Superior temporal gyrus (tissue), 1 donor: ENCODE results near the gene CCDC63.

Source experiments
- DNase-seq: peaks from one replicate; pipeline ENCODE4 v3.0.0-alpha.2; 2016; ENCODE audit errors: extremely low spot score

The CCDC63 gene

DNA sequence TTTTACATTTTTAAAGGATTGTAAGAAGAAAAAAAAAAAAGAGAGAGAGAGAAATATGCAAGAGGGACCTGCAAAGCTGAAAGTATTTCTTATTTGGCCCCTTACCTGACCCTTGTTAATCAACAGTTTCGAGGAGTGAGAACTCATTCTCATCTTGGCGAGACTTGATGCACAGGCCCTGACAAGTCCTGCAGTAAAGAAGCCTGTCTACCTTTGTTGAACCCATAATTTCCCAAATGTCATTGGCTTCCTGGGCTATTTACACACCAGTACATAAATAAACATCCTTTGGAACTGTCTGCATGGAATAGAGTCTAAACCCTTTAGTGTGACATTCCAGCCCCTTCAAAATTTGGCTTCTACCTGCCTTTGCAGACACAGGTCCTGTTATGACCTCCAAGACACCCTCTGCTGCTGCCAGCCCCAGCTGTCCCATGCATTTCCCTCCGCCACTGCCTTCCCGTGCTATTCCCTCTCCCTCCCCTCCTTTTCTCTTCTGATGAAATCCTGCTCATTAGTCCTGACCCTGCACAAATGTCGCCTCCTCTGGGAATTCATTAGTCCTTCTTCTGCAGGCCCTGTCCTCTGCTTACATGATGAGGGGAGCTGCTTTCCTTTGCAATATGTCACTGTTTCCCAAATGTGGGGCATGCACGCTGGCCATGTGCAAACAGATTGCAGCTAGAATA lies 38.5 kb downstream of the CCDC63 start:
- no peak for DNase-seq

DNA sequence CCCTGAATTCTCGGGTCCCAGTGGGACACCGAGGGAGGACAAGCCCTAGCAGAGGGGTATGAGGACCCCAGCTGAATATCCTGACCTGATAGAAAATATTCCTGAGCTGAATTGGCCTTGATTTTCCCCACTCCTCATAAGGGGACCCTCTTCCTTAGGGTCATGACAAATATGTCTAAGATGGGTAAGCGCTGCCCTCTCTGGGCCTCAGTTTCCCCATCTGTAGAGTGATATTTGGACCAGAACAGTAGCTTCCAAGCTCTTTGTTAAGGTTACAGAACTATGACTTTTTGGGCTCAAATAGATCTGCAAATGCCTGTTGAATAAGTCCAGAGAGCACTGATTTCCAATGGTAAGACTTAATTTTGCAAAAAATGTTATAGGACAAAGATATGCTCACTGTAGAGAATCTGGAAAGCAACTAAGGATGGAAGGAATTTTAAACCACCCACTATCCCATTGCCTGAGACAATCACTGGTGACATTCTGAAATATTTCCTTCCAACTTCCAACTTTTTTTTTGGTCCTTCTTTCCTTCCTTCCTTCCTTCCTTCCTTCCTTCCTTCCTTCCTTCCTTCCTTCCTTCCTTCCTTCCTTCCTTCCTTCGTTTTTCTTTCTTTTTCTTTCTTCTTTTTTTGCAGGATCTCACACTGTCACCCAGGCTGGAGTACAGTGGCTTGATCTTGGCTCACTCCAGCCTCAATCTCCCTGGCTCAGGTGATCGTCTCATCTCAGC lies 41.6 kb downstream of the CCDC63 start:
- DNase-seq: no peak

DNA sequence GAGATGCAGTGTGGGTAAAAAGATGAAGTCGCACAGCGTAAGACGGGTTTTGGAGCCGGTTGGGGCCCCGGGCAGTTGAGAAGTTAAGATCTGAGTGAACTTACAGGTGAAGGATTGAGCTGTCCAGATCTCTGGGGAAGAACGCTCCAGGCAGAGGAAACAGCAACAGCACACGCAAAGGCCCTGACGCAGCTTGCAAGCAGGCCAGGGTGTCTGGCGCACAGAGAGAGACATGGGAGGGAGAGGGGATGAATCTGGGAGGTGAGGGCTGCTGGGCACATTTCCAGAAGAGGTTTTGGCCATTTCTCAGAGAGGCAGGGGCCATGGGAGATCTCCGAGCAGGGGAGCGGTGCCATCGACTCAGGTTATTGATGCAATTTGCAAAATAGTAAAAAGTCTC lies 42.6 kb downstream of the CCDC63 start:
- DNase-seq: no peak

DNA sequence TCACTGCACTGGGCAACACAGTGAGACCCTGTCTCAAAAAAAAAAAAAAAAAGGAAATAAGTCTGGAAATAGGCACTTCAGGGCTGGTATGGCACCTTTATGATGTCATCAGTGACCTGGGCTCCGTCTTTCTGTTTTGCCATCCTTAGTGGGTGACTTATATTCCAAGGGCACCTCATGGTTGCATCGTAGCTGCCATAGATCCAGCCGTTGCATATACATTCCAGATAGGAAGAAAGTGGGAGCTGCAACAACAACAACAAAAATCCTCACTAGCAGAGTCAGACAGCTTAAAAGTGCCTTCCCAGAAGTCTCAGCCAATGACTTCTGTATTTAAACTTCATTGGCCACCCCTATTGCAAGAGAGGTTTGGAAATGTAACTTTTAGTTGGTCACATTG lies 47.2 kb downstream of the CCDC63 start:
- DNase-seq: no peak

DNA sequence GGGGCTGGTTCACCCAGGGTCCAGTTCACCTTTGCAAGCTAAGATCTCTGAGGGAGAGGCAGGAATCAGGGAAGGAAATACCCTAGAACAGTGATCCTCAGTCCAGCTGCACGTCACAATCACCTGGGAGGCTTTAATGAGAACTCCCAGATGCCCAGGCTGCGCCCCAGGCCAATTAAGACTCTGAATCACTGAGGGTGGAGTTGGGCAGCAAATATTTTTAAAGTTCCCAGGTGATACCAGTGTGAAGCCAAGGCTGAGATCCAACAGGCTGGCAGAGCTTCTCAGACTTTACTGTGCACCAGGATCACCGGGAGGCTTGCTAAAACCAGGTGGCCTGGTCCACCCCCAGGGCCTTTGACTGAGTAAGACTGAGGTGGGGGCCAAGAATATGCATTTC lies 49.8 kb downstream of the CCDC63 start:
- DNase-seq: no peak

DNA sequence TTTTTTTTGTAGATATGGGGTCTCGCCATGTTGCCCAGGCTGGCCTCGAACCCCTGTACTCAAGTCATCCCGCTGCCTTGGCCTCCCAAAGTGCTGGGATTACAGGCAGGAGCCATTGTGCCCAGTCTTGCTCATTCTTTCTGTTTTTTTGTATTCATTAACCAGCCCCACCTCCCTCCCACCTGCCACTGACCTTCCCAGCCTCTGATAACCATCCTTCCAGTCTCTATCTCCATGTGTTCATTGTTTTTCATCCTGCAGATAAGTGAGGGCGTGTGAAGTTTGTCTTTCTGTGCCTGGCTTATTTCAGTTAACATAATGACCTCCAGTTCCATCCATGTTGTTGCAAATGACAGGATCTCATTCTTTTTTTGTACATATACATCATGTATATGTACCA lies 54.6 kb downstream of the CCDC63 start:
- no peak for DNase-seq

DNA sequence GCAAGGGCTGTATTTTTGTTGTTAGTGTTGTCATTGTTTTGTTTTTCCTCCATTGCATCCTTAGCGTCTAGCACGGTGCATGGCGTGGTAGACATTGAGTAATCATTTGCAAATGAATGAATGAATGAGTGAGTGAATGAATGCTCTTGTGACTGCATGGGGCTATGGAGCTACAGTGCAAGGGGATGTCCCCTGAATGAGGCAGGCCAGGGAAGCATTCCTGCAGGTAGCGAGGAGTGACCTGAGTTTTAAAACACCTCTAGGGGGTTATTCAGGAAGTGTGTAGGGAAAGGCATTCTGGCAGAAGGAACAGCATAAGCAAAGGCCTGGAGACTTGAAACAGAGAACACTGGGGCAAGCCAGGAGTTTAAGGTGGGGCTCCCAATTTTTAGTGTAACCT lies 56.7 kb downstream of the CCDC63 start:
- DNase-seq: no peak

DNA sequence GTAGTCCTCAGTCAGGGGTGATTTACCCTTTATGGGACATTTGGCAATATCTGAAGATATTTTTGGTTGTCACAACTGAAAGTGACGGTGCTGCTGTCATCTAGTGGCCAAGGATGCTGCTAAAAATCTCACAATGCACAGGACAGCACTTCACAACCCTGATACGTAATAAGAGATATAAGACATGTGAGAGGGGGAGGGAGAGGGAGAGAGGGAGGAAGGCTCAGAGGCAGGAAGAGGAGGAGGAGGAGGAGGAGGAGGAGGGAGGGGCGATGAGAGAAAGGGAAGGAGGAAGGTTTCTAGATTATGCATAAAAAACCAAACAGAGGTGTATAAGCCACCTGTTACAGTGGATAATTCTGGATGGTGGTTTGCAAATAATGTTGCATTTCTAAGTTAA lies 59.3 kb downstream of the CCDC63 start:
- no peak for DNase-seq

DNA sequence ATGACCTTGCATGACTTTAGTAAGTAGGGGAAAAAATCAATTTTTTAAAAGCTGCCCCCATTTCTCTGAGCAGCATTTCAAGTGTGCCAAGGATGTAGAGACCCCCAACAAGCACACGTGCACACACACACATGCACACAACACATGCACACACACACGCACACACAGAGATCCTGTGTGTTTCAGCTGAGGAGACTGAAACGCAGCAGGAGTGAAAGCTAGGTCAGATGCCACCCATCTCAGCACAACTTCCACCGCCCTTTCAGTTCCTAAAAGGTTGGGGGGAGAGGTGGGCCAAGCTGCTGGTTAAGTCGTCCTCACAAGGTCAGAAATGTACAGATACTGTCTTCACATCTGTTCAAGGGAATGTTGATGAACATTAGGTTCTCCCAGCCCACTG lies 59.7 kb downstream of the CCDC63 start:
- DNase-seq: no peak

DNA sequence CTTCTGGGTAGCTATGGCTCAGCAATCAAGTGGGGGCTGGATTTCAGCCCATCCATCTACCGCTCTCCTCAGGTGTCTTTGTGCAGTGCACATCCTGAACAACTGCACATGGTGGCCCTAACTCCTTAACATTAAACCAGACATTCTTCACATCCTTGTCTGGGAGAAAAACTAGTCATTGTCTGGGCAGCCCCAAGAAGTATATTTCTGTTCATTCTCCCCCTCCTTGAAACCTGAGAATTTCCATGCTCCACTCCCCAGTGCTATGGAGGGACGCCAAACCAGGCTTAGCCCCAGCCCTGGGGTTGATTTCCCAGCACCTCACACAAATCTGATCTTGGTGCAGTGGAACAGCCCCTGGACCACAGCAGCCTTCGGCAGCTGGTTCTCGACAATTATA lies 60.2 kb downstream of the CCDC63 start:
- DNase-seq: no peak

DNA sequence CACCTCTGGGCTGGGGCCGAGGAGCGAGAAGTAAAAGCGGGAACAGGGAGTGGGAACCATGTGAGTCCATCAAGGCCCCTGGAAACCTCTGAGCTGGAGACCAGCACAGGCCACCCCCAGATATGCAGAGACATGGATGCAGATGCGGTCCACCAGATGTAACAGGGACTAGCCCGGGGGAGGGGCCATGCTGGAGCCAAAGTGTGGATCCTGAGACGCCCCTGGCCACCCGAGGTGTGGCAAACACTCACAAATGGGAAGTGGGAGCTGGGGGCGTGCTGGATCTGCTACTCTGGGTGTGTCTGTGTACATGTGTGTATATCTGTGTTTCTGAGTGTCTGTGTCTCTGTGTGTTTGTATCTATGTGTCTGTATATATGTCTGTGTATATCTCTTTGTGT lies 60.8 kb downstream of the CCDC63 start:
- no peak for DNase-seq

DNA sequence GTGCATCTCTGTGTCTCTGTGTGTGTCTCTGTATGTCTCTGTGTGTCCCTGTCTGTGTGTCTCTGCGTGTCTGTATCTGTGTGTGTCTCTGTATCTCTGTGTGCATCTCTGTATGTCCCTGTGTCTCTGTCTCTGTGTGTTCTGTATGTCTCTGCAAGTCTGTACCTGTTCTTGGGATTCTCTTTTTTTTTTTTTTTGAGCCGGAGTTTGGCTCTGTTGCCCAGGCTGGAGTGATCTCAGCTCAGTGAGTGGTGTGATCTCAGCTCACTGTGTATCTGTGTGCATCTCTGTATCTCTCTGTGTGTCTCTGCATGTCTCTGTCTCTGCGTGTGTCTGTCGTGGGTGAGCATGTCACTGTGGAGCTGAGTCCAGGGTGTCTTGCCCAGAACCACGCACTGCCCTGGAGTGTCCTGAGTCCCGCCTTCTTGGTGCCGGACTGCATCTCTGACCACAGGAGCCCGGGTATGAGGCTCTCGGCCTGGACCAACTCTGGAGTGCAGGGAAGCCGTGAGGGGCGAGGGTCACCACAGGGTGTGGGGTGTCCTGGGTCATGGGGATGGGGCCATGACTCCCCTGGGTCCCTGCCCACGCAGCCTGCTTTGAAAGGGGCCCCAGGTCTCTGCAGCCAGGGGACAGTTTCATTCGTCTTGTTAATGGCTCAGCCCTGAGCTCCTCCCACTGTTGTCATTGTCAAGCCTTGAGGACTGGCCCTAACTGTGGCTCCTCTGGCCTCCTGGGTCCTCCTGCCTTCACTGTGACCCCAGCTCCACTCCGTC lies 61.8 kb downstream of the CCDC63 start:
- DNase-seq: no peak

DNA sequence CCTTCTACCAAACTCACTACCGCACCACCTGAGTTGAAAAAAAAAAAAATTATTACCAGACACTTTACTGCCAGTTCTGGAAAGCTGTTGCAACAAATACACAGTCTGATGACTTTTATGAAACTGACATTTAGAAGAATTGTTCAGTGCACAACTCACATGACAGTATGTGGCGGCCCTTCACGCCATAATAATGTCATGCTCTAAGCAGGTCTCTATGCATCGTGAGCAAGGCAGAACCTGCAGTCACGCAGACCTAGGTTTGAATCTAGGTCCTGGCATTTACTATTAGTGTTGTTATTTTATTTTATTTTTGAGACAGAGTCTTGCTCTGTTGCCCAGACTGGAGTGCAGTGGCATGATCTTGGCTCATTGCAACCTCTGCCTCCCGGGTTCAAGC lies 65.5 kb downstream of the CCDC63 start:
- no peak for DNase-seq

DNA sequence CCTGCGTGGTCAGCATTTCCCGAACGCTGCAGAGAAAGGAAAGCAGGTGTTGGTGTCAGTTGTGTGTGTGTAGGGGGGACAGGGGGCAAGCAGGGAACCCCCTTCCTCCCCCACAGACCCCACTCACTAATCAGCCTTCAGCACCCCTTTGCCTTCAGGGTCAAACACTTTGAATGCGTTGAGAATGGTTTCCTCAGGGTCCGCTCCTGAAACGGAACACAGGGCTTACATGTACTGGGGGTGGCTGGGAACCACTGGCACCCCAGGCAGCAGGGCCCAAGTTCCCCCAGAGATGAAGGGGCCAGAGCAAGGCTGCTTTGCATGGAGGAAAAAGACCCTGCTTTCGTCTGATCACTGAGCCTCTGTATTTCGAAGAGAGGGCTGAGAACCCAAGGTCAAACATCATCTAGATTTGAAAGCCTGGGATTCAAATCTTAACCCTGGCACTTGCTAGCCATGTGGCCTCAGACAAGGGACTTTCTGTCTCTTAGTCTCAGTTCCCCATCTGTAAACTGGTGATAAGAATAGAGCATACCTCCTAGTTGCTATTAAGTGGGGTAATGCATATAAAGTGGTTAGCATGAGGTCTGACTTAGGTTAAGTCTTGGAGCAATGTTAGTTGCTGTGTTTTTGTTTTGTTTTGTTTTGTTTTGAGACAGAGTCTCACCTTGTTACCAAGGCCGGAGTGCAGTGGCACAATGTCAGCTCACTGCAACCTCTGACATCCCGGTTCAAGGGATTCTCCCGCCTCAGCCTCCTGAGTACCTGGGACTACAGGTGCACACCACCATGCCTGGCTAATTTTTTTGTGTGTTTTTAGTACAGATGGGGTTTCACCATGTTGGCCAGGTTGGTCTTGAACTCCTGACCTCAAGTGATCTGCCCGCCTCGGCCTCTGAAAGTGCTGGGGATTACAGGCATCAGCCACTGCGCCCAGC lies 66.6 kb downstream of the CCDC63 start:
- DNase-seq: no peak

DNA sequence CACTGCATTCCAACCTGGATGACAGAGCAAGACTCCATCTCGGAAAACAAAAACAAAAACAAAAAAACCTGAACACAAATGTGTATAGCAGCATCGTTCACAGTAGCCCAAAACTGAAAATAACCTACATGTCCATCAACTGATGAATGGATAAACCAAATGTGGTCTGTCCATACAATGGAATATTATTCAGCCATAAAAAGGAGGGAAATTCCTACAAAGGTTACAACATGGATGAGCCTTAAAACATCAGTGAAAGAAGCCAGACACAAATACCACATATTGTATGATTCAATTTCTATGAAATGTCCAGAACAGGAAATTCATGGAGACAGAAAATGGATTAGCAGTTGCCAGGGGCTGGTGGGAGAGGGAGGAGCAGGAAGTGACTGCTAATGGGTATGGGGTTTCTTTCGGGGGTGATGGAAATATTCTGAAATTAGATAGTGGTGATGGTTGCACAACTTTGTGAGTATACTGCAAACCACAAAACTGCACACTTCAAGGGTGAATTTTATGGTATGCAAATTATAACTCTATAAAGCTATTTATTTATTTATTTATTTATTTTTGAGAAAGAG lies 69.6 kb downstream of the CCDC63 start:
- no peak for DNase-seq

DNA sequence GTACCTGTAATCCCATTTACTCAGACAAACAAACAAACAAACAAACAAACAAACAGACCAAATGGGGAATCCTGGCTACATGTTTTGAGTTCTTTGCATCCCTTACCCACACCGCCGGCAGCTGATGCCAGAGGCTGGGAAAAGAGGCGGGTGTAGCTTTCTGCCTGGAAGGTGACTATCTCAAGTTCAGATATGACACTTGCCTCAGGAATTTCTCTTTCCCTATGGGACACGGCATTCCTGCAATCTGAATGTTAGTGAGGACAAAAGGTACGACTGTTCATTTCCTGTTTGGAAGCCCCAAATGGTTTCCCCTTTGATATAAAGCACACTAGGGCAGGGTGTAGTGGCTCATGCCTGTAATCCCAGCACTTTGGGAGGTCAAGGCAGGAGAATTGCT lies 70.7 kb downstream of the CCDC63 start:
- no peak for DNase-seq

DNA sequence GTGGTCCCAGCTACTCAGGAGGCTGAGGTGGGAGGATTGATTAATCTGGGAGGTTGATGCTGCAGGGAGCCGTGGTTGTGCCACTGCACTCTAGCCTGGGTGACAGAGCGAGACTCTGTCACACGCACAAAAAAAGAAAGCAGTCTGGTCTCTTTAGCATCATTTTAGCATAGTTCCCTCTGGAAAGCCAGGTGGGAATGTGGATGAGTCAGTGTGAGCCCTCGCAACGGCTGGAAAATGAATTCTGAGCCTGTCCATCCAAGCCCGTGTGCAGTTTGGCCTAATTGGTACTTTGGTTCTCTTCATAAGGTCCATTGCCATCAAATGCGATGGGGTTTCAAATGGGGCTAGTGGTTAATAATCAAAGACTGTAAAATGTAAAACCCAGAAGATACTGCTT lies 71.2 kb downstream of the CCDC63 start:
- DNase-seq: no peak

DNA sequence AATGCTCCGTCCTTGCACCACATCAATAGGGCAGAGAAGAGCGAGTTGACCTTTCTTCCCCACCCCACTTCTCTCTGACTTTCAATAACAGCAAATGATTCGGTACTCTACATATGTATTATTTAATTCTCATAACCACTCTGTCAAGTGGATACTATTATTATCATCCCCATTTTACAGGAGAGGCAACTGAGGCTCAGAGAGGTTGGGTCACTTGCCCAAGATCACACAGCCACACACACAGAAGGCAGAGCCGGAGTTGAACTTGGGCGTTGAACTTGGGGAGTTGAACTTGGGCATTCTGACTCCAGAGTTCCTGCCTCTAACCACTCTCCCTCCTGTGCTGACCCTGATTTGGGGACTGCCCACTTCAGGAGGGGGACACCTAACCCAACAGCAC lies 72.9 kb downstream of the CCDC63 start:
- DNase-seq: no peak

DNA sequence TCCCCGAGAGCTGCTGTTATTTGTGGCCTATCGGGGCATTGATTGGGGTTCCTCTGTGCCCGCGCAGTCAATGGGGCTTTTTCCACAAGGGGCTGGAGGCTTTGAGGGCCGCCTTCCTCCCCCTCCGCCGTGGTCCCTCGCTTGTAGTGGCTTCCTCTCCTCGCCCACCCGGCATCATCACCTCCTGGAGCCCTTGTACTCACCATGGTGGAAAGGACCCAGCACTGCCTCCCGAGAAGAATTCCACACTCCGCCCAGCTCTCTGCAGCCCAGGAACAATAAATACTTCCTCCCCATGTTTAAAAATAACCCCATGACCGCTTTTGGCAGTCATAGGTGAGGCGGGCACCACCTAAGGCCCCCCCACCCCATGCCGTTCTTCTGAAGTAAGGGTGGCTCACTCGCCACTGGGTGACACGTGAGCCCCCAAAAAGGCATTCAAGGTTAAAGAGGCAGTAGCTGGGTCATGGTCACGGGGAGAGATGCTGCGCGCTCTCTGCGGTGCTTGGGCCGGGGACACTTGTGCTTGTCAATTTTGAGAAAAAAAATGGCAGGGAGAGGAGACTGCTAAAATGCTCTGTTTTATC lies 73.6 kb downstream of the CCDC63 start, which contains the start of gene MYL2:
TSS of gene MYL2 (minus strand) at position 256 of the 587 bp plus-strand sequence. CDS start at position 206, 50 bp downstream.
- no peak for DNase-seq

DNA sequence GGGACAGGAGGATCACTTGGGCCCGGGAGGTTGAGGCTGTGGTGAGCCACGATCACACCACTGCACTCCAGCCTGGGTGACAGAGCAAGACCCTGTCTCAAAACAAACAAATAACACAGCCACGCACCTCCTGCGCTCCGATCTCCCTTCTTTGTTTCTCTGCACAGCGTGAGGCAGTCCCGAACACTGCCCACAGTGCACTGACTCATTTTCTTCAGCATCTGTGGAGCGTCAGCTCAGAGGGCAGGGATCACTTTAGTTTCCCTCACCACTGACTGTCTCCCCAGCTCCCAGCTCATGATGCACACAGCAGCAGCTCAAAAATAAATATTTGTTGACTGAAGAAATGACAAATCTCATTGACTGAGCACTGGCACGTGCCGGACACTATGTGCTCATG lies 74.5 kb downstream of the CCDC63 start:
- DNase-seq: no peak

DNA sequence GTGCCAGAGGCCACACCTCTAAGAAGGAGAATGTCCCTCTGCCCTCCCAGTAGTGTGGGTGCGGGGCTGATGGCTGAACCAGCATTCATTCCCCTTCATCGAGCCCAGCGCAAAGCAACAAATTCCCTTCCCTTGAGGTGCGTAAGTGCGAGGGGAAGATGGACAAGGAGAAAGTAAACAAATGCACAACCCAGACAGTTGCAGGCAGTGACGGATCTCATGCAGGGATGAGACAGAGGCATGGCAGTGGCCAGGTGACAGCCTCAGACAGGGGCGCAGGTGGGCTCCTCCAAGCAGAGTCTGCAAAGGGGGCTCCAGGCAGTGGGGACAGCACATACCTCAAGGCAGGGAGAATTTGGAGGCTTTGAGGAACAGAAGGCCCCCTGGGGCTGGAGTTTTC lies 75.9 kb downstream of the CCDC63 start:
- DNase-seq: no peak
